IMR-90 (cell line): ENCODE results near the gene USP47.

Experiments used
- FOS ChIP-seq: fragments of 150-350 bp; IDR thresholded peaks from 2 replicates; pipeline ENCODE4 v1.6.1; 2016; ENCODE audit warnings: low read depth, low read length
- POLR2A ChIP-seq: IDR thresholded peaks from 2 replicates; pipeline ENCODE4 v1.6.1; 2012; ENCODE audit warnings: mild to moderate bottlenecking, low read depth, low read length
- TF ChIP-seq, protein P1 (sequence below): conservative IDR thresholded peaks from 2 replicates; pipeline ENCODE4 v1.5.1; 2012; ENCODE audit warnings: mild to moderate bottlenecking, low read depth, low read length, improper control_type of control experiment

DNA sequence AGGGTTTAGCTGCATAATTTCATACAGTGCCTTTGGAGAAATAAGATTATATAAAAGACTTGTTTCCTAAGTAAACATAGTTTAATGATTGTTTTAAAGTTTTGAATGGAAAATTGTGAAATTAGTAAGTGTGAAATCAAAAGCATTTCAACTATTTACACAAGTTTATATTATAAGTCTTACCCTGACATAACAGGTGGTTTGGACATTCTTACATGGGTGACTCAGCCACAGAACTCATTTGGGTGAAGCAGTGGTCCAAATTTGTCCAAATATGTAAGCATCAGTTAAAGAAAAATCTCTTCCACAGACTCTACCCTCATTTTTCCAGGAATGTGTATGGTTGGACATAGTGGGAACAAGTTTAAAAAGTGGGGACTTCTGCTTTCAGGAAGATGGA lies 68.0 kb downstream of the USP47 start:
- no peak for TF ChIP-seq POLR2A
- TF ChIP-seq, protein P1, sequence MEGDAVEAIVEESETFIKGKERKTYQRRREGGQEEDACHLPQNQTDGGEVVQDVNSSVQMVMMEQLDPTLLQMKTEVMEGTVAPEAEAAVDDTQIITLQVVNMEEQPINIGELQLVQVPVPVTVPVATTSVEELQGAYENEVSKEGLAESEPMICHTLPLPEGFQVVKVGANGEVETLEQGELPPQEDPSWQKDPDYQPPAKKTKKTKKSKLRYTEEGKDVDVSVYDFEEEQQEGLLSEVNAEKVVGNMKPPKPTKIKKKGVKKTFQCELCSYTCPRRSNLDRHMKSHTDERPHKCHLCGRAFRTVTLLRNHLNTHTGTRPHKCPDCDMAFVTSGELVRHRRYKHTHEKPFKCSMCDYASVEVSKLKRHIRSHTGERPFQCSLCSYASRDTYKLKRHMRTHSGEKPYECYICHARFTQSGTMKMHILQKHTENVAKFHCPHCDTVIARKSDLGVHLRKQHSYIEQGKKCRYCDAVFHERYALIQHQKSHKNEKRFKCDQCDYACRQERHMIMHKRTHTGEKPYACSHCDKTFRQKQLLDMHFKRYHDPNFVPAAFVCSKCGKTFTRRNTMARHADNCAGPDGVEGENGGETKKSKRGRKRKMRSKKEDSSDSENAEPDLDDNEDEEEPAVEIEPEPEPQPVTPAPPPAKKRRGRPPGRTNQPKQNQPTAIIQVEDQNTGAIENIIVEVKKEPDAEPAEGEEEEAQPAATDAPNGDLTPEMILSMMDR = no peak
- TF ChIP-seq FOS = no peak
